Activated CD4-positive, alpha-beta T cell treated with anti-CD3 and anti-CD28 coated beads for 4 hours (primary cell): ENCODE results near the gene KCNJ5.

ENCODE experiments used
- DNase-seq, 2 donors: peaks; one replicate each; pipeline ENCODE4 v3.0.0-alpha.2; 2020

KCNJ5 gene

GRCh38 chr11:128872094-128872493 is 19.1 kb upstream of the KCNJ5 start:
- DNase-seq: no peak

- DNase-seq: no peak
Measured at GRCh38 chr11:128872594-128872993, 18.6 kb upstream of the KCNJ5 start.

- no peak for DNase-seq
Measured at GRCh38 chr11:128874427-128874826, 16.7 kb upstream of the KCNJ5 start.

GRCh38 chr11:128876133-128876650 is 15.0 kb upstream of the KCNJ5 start:
- DNase-seq: no peak

GRCh38 chr11:128877726-128878125 is 13.4 kb upstream of the KCNJ5 start:
- no peak for DNase-seq

- DNase-seq: no peak
Measured at GRCh38 chr11:128878455-128878854, 12.7 kb upstream of the KCNJ5 start.

GRCh38 chr11:128879817-128880216 is 11.3 kb upstream of the KCNJ5 start:
- DNase-seq: no peak

GRCh38 chr11:128881221-128881620 is 9.9 kb upstream of the KCNJ5 start:
- DNase-seq: no peak

GRCh38 chr11:128882451-128882850 is 8.7 kb upstream of the KCNJ5 start:
- DNase-seq: no peak

- DNase-seq: no peak
Measured at GRCh38 chr11:128884054-128884453, 7.1 kb upstream of the KCNJ5 start.

GRCh38 chr11:128884703-128885338 is 6.3 kb upstream of the KCNJ5 start:
- peak; percentile 48 to 58 for DNase-seq

GRCh38 chr11:128886406-128887124 is 4.6 kb upstream of the KCNJ5 start:
- no peak for DNase-seq

GRCh38 chr11:128888034-128888985 is 2.8 kb upstream of the KCNJ5 start:
- no peak for DNase-seq

- DNase-seq: no peak
Measured at GRCh38 chr11:128889657-128890213, 1.4 kb upstream of the KCNJ5 start.

GRCh38 chr11:128890216-128890542 is 977 bp upstream of the KCNJ5 start:
- DNase-seq: no peak

- no peak for DNase-seq
Measured at GRCh38 chr11:128891913-128892398, 800 bp downstream of the KCNJ5 start.

- DNase-seq: no peak
Measured at GRCh38 chr11:128892866-128893565, 1.9 kb downstream of the KCNJ5 start.

- DNase-seq: no peak
Measured at GRCh38 chr11:128893578-128894285, 2.6 kb downstream of the KCNJ5 start.

- no peak for DNase-seq
Measured at GRCh38 chr11:128894286-128894681, 3.1 kb downstream of the KCNJ5 start.

GRCh38 chr11:128894685-128895084 is 3.5 kb downstream of the KCNJ5 start:
- no peak for DNase-seq

GRCh38 chr11:128895526-128895925 is 4.4 kb downstream of the KCNJ5 start:
- DNase-seq: no peak

- no peak for DNase-seq
Measured at GRCh38 chr11:128896356-128896755, 5.2 kb downstream of the KCNJ5 start.
